Effector memory CD8-positive, alpha-beta T cell (primary cell): ENCODE measurements around the gene KRTAP5-11.
"Not testable (repeated sequence)": the region's sequence is repeated elsewhere in the genome, so short reads cannot be mapped to it uniquely, and the experiment has no call there.

Experiments used
- ATAC-seq: fragments of 150-1000 bp; cut with Tn5 transposase; replicated peaks from 2 replicates; pipeline ENCODE4 v1.10.0; 2021; ENCODE audit warnings: mild to moderate bottlenecking, moderate library complexity
- DNase-seq, 3 experiments: peaks; one replicate each; pipeline ENCODE4 v3.0.0; 2021
- H3K27ac Mint-ChIP-seq, 2 donors: one replicate each; pipeline ENCODE4 v1.8.0; 2022; ENCODE audit warnings: mild to moderate bottlenecking in 2 of 2, mixed read lengths in 2 of 2, moderate library complexity in 2 of 2
- H3K27me3 Mint-ChIP-seq, 2 donors: one replicate each; pipeline ENCODE4 v1.8.0; 2022; ENCODE audit warnings: mixed read lengths in 2 of 2
- H3K36me3 Mint-ChIP-seq: one replicate; pipeline ENCODE4 v1.8.0; 2022; ENCODE audit warnings: mild to moderate bottlenecking, moderate library complexity, mixed read lengths; ENCODE audit not compliant: insufficient read depth
- H3K4me1 Mint-ChIP-seq, 2 donors: one replicate each; pipeline ENCODE4 v1.8.0; 2022; ENCODE audit warnings: low read depth in 2 of 2, mixed read lengths in 2 of 2
- H3K4me3 Mint-ChIP-seq, 2 donors: one replicate each; pipeline ENCODE4 v1.8.0; 2022; ENCODE audit warnings: mild to moderate bottlenecking in 2 of 2, mixed read lengths in 2 of 2, moderate library complexity in 2 of 2
- H3K9me3 Mint-ChIP-seq, 2 donors: one replicate each; pipeline ENCODE4 v1.8.0; 2022; ENCODE audit warnings: mixed read lengths in 2 of 2

The KRTAP5-11 gene

GRCh38 chr11:71540521-71541304 is 42.0 kb downstream of the KRTAP5-11 start:
- not testable (repeated sequence) for H3K9me3 Mint-ChIP-seq, ATAC-seq, H3K4me3 Mint-ChIP-seq, H3K4me1 Mint-ChIP-seq, DNase-seq, H3K27ac Mint-ChIP-seq, H3K36me3 Mint-ChIP-seq
- peaks cover 38 to 90% of the 10 kb centered on the region in 2 donors for H3K27me3 Mint-ChIP-seq

- H3K4me1 Mint-ChIP-seq, H3K36me3 Mint-ChIP-seq, ATAC-seq, H3K27ac Mint-ChIP-seq, H3K4me3 Mint-ChIP-seq, H3K9me3 Mint-ChIP-seq, DNase-seq: not testable (repeated sequence)
- H3K27me3 Mint-ChIP-seq, result peaks cover 32 to 90% of the 10 kb centered on the region in 2 donors
These were observed 42.7 kb downstream of the KRTAP5-11 start for GRCh38 chr11:71539971-71540370.

- H3K36me3 Mint-ChIP-seq, result no peaks in the 10 kb centered on the region
- DNase-seq (no peak), ATAC-seq (no peak)
- no peak overlapping the region for H3K27ac Mint-ChIP-seq
- peaks cover 4 to 5% of the 10 kb centered on the region in 2 donors for H3K4me1 Mint-ChIP-seq
- H3K9me3 Mint-ChIP-seq, result peaks cover 1 to 8% of the 10 kb centered on the region in 2 donors
- no peak overlapping the region for H3K4me3 Mint-ChIP-seq
- H3K27me3 Mint-ChIP-seq, result peaks cover 30 to 84% of the 10 kb centered on the region in 2 donors
These were observed 43.7 kb downstream of the KRTAP5-11 start for GRCh38 chr11:71539017-71539416.

- H3K36me3 Mint-ChIP-seq, result no peaks in the 10 kb centered on the region
- peaks cover 1 to 8% of the 10 kb centered on the region in 2 donors for H3K9me3 Mint-ChIP-seq
- no peak for ATAC-seq
These were observed 44.0 kb downstream of the KRTAP5-11 start for GRCh38 chr11:71538666-71538990.

GRCh38 chr11:71537977-71538665 is 44.6 kb downstream of the KRTAP5-11 start, which contains the start of gene KRTAP5-8:
KRTAP5-8 (plus strand) TSS chr11:71538025; CDS start chr11:71538056, 31 bp downstream.
- H3K4me3 Mint-ChIP-seq, H3K9me3 Mint-ChIP-seq, DNase-seq, H3K4me1 Mint-ChIP-seq, H3K36me3 Mint-ChIP-seq, ATAC-seq, H3K27ac Mint-ChIP-seq: not testable (repeated sequence)
- peaks cover 30 to 75% of the 10 kb centered on the region in 2 donors for H3K27me3 Mint-ChIP-seq

More at GRCh38 chr11:71538666-71538990, 44.0 kb downstream of the KRTAP5-11 start:
- Mint-ChIP-seq H3K4me1 (peaks cover 1 to 5% of the 10 kb centered on the region in 2 donors), H3K4me3 (no peak overlapping the region), H3K27ac (no peak overlapping the region), H3K27me3 (peaks cover 30 to 80% of the 10 kb centered on the region in 2 donors)
- DNase-seq, result no peak

GRCh38 chr11:71537537-71537936 is 45.1 kb downstream of the KRTAP5-11 start:
- Mint-ChIP-seq H3K4me1 (no peaks in the 10 kb centered on the region), H3K4me3 (no peak overlapping the region), H3K27ac (no peak overlapping the region), H3K36me3 (no peaks in the 10 kb centered on the region), H3K9me3 (peaks cover 1 to 8% of the 10 kb centered on the region in 2 donors), H3K27me3 (peaks cover 30 to 70% of the 10 kb centered on the region in 2 donors)
- ATAC-seq, result no peak
- no peak for DNase-seq

- Mint-ChIP-seq H3K27ac (no peak overlapping the region), H3K4me3 (no peak overlapping the region), H3K4me1 (no peaks in the 10 kb centered on the region), H3K36me3 (no peaks in the 10 kb centered on the region), H3K9me3 (peaks cover 1 to 5% of the 10 kb centered on the region in 2 donors), H3K27me3 (peaks cover 23 to 68% of the 10 kb centered on the region in 2 donors)
- ATAC-seq (no peak), DNase-seq (no peak)
These were observed 46.9 kb downstream of the KRTAP5-11 start for GRCh38 chr11:71535825-71536224.

- H3K27ac Mint-ChIP-seq, result peak overlapping the region in 1 of 2 donors; percentile 14
- not testable (repeated sequence) for ATAC-seq, H3K9me3 Mint-ChIP-seq, H3K4me1 Mint-ChIP-seq, DNase-seq, H3K4me3 Mint-ChIP-seq, H3K36me3 Mint-ChIP-seq
- peaks cover 20 to 66% of the 10 kb centered on the region in 2 donors for H3K27me3 Mint-ChIP-seq
These were observed 47.7 kb downstream of the KRTAP5-11 start for GRCh38 chr11:71534711-71535608.

- H3K27ac Mint-ChIP-seq, result no peak overlapping the region
These were observed 50.6 kb downstream of the KRTAP5-11 start for GRCh38 chr11:71532036-71532610.

More at GRCh38 chr11:71532036-71532610, 50.6 kb downstream of the KRTAP5-11 start:
- no peak overlapping the region for H3K4me3 Mint-ChIP-seq
- no peaks in the 10 kb centered on the region for H3K36me3 Mint-ChIP-seq
- no peaks in the 10 kb centered on the region for H3K9me3 Mint-ChIP-seq
- H3K27me3 Mint-ChIP-seq, result peaks cover 11 to 61% of the 10 kb centered on the region in 2 donors
- ATAC-seq (no peak), DNase-seq (no peak)
- H3K4me1 Mint-ChIP-seq, result no peaks in the 10 kb centered on the region
